ENCODE measurements around the gene MAPK11.

The MAPK11 gene

GRCh38 chr22:50260434-50260800 is 9.8 kb downstream of the MAPK11 start:
- no peak for DNase-seq

- no peak for DNase-seq
Observed at GRCh38 chr22:50259302-50259701, 10.9 kb downstream of the MAPK11 start.

- no peak for DNase-seq
Observed at GRCh38 chr22:50258361-50259292, 11.6 kb downstream of the MAPK11 start.

- no peak for DNase-seq
Observed at GRCh38 chr22:50257451-50258360, 12.5 kb downstream of the MAPK11 start.

GRCh38 chr22:50257041-50257440 is 13.1 kb downstream of the MAPK11 start:
- no peak for DNase-seq

- no peak for DNase-seq
Observed at GRCh38 chr22:50256258-50256862, 13.8 kb downstream of the MAPK11 start.

- no peak for DNase-seq
Observed at GRCh38 chr22:50255607-50256006, 14.6 kb downstream of the MAPK11 start.

GRCh38 chr22:50255099-50255498 is 15.1 kb downstream of the MAPK11 start:
- DNase-seq = no peak

GRCh38 chr22:50253941-50254340 is 16.2 kb downstream of the MAPK11 start:
- DNase-seq = no peak

GRCh38 chr22:50253046-50253915 is 16.9 kb downstream of the MAPK11 start:
- no peak for DNase-seq

GRCh38 chr22:50252082-50253045 is 17.8 kb downstream of the MAPK11 start:
- peak in 1 of 2 experiments; percentile 40 for DNase-seq

GRCh38 chr22:50251477-50252081 is 18.6 kb downstream of the MAPK11 start:
- peak in 1 of 2 experiments; percentile 43 for DNase-seq

GRCh38 chr22:50250555-50251476 is 19.4 kb downstream of the MAPK11 start, which contains the start of gene HDAC10:
Gene HDAC10, minus strand, starts transcription at chr22:50251265. Its CDS starts 233 bp downstream, at chr22:50251032.
- DNase-seq = peak; percentile 61 to 77

GRCh38 chr22:50250249-50250554 is 20.0 kb downstream of the MAPK11 start:
- DNase-seq = no peak

- DNase-seq = no peak
Observed at GRCh38 chr22:50249341-50250248, 20.6 kb downstream of the MAPK11 start.

GRCh38 chr22:50248196-50249081 is 21.7 kb downstream of the MAPK11 start:
- no peak for DNase-seq

GRCh38 chr22:50247748-50248147 is 22.4 kb downstream of the MAPK11 start:
- peak; percentile 49 to 62 for DNase-seq

Measured in NCI-H1930 (cell line).